ENCODE results near the gene CBR3. TPM values are rescaled to one million over a fixed set of nuclear protein-coding genes. Genes with fewer than 3 reads are reported as not detected.

CBR3 gene
- total and polyA plus RNA-seq, 4 donors, result 0.23 to 9.0 (median 4.7) TPM

DNA sequence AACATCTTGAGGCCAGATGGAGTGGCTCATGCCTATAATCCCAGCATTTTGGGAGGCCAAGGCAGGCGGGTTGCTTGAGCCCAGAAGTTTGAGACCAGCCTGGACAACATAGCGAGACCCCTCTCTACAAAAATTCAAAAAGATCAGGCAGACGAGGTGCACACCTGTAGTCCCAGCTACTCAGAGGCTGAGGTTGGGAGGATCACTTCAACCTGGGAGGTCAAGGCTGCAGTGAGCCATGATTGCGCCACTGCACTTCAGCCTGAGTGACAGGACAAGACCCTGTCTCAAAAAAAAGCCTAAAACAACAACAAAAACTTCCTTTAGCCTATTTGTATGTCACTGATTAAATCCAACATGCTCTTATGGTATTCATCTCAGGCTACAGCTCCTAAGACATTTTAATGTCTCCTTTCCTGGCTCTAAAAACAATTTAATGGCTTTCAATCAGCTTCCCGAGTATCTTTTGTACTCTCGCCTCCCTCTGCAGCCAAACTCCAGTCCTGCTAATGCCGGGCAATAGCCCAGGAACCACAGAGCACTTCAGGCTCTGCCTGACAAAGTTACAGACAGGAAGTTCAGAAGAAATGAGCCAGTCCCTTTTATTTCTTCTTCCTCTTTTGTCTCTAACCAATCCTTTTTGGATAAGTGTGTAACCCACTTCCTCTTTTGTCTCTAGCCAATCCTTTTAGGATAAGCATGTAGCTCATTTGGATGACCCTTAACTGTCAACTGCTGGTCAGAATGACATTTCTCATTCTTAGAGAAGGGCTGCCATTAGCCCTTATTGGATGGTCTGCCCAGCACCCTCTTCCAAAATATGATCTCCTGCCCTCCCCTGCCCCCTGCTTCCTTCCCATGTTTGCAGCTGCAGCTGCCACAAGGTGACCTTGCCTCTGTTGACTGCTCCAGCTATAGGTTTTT, 15.2 kb downstream of the CBR3 start:
- peak; percentile 64 for ATAC-seq (ENCODE audit: insufficient read depth, low FRiP score)
- Histone ChIP-seq H3K9ac (ENCODE audit: insufficient read depth in 1 of 2, low read length in 2 of 2) (peak overlapping the region in 1 of 2 donors; percentile 55), H3K4me1 (ENCODE audit: control insufficient read depth in 5 of 5, insufficient read depth in 5 of 5, low read length in 5 of 5) (peaks cover 0 to 10% (median 6%) of the 10 kb centered on the region in 5 donors), H3K36me3 (ENCODE audit: control insufficient read depth in 4 of 4, insufficient read depth in 4 of 4, low read length in 4 of 4) (peaks cover 0 to 5% (median 0%) of the 10 kb centered on the region in 4 donors), H3K4me3 (no peak overlapping the region), H3K9me3 (ENCODE audit: control insufficient read depth in 4 of 4, insufficient read depth in 3 of 4, low read length in 3 of 4) (no peaks in the 10 kb centered on the region), H3K27me3 (ENCODE audit: control insufficient read depth in 3 of 3, insufficient read depth in 3 of 3, low read length in 2 of 3) (no peaks in the 10 kb centered on the region), H3K27ac (ENCODE audit: low read depth in 1 of 2, low read length in 1 of 2) (peak overlapping the region; percentile 58 to 89)
- DNase-seq, result peak; percentile 28 to 73 (median 60)
- WGBS, 2 donors, result 41 to 46% methylated on average over 7 of the region's 7 CpGs
- TF ChIP-seq CTCF (IDR thresholded peaks at IDR 0.05; ENCODE audit: control extremely low read depth, extremely low read depth), result no peak

- ATAC-seq (ENCODE audit: insufficient read depth, low FRiP score) (no peak), DNase-seq (peak; percentile 54 to 73 (median 73))
- TF ChIP-seq CTCF (IDR thresholded peaks at IDR 0.05; ENCODE audit: control extremely low read depth, extremely low read depth), result no peak
- H3K36me3 ChIP-seq (ENCODE audit: control insufficient read depth in 4 of 4, insufficient read depth in 4 of 4, low read length in 4 of 4), result no peaks in the 10 kb centered on the region
- H3K27me3 ChIP-seq (ENCODE audit: control insufficient read depth in 3 of 3, insufficient read depth in 3 of 3, low read length in 2 of 3), result peaks cover 0 to 2% (median 0%) of the 10 kb centered on the region in 3 donors
- peaks cover 0 to 11% (median 3%) of the 10 kb centered on the region in 5 donors for H3K4me1 ChIP-seq (ENCODE audit: control insufficient read depth in 5 of 5, insufficient read depth in 5 of 5, low read length in 5 of 5)
- no peaks in the 10 kb centered on the region for H3K9me3 ChIP-seq (ENCODE audit: control insufficient read depth in 4 of 4, insufficient read depth in 3 of 4, low read length in 3 of 4)
- WGBS, 2 donors, result 8 to 10% methylated on average over 52 to 53 of the region's 53 CpGs
- H3K27ac ChIP-seq (ENCODE audit: low read depth in 1 of 2, low read length in 1 of 2), result peak overlapping the region; percentile 79 to 95
- H3K9ac ChIP-seq (ENCODE audit: insufficient read depth in 1 of 2, low read length in 2 of 2), result peak overlapping the region; percentile 49 to 75
- H3K4me3 ChIP-seq, result peak overlapping the region; percentile 62
Observed at GRCh38 chr21:36155603-36156338, 20.9 kb downstream of the CBR3 start.

- DNase-seq (peak; percentile 98 to 100 (median 99)), ATAC-seq (ENCODE audit: insufficient read depth, low FRiP score) (peak; percentile 95)
- peak overlapping the region; percentile 70 for H3K4me3 ChIP-seq
- no peak for TF ChIP-seq CTCF (IDR thresholded peaks at IDR 0.05; ENCODE audit: control extremely low read depth, extremely low read depth)
- H3K4me1 ChIP-seq (ENCODE audit: control insufficient read depth in 5 of 5, insufficient read depth in 5 of 5, low read length in 5 of 5), result peaks cover 0 to 11% (median 3%) of the 10 kb centered on the region in 5 donors
- peak overlapping the region; percentile 94 to 95 for H3K27ac ChIP-seq (ENCODE audit: low read depth in 1 of 2, low read length in 1 of 2)
- no peaks in the 10 kb centered on the region for H3K36me3 ChIP-seq (ENCODE audit: control insufficient read depth in 4 of 4, insufficient read depth in 4 of 4, low read length in 4 of 4)
- 0 to 1% methylated on average over 34 to 43 of the region's 43 CpGs for WGBS, 2 donors
- H3K9ac ChIP-seq (ENCODE audit: insufficient read depth in 1 of 2, low read length in 2 of 2), result peak overlapping the region in 1 of 2 donors; percentile 75
- H3K9me3 ChIP-seq (ENCODE audit: control insufficient read depth in 4 of 4, insufficient read depth in 3 of 4, low read length in 3 of 4), result no peaks in the 10 kb centered on the region
- H3K27me3 ChIP-seq (ENCODE audit: control insufficient read depth in 3 of 3, insufficient read depth in 3 of 3, low read length in 2 of 3), result peaks cover 0 to 2% (median 0%) of the 10 kb centered on the region in 3 donors
Observed at GRCh38 chr21:36156339-36156814, 21.5 kb downstream of the CBR3 start.

All from lung (tissue), 12 donors.